ENCODE results near the gene TMEM91.

DNA sequence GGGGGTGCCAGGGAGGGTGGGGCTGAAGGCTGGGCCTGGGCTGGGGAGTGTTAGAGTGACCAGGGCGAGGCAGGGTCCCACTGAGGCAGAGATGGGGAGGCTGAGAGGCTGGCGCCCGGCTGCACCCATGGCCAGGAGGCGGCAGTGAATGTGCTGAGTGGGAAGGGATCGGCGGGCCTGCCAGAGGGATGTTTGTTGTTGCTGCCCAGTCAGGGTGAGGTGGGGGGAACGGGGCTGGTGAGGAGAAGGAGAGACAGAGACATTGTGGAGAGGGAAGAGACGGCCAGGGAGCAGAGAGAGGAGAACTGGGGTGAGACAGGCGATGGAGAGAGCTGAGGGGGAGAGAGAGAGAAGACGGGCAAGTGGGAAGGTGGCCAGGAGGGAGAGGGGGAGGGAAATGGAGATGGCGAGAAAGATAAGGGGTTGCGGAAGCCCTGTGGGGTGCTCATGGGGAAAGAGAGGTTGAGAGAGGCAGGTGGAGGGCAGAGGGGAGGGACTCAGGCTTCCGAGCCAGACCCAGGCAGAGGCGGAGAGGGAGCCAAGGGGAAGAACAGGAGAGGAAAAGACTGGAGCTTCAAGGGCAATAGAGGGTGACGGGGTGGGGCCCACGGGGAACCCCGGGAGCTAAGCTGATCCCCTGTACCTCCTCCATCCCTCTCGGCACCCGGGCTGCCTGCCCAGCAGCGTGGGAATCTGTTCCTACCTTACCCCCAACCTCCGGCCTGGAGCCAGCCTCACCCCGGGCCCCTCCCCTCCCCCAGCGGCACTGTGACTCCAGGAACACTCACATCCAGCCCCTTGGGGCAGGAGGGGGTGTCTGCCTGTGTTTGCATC lies 51.5 kb downstream of the TMEM91 start:
- TF ChIP-seq, protein P1, sequence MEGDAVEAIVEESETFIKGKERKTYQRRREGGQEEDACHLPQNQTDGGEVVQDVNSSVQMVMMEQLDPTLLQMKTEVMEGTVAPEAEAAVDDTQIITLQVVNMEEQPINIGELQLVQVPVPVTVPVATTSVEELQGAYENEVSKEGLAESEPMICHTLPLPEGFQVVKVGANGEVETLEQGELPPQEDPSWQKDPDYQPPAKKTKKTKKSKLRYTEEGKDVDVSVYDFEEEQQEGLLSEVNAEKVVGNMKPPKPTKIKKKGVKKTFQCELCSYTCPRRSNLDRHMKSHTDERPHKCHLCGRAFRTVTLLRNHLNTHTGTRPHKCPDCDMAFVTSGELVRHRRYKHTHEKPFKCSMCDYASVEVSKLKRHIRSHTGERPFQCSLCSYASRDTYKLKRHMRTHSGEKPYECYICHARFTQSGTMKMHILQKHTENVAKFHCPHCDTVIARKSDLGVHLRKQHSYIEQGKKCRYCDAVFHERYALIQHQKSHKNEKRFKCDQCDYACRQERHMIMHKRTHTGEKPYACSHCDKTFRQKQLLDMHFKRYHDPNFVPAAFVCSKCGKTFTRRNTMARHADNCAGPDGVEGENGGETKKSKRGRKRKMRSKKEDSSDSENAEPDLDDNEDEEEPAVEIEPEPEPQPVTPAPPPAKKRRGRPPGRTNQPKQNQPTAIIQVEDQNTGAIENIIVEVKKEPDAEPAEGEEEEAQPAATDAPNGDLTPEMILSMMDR (IDR thresholded peaks at IDR 0.05; ENCODE audit: low read depth, low read length, poor library complexity, severe bottlenecking) = no peak
- no peak for TF ChIP-seq EZH2phosphoT487 (IDR thresholded peaks at IDR 0.05; ENCODE audit: borderline replicate concordance, low read length)
